Stomach (tissue), 9 donors: Measurements from ENCODE around the gene RERE. TPM values are rescaled to one million over a fixed set of nuclear protein-coding genes. Genes with fewer than 3 reads are reported as not detected.

Experiments used
- DNase-seq, 2 donors: peaks; one replicate each; pipeline versions ENCODE4 v3.0.0 to v3.0.0-alpha.2; 2013 to 2019
- H3K27ac ChIP-seq, 5 donors: fragments of 200-600 bp in 4 of 5; sonication (generic) in 4 of 5; one replicate each; pipeline ENCODE4 v1.5.1; 2013 to 2019; ENCODE audit warnings: mild to moderate bottlenecking in 1 of 5, moderate library complexity in 1 of 5
- H3K27me3 ChIP-seq, 3 donors: fragments of 200-600 bp; sonication (generic); one replicate each; pipeline ENCODE4 v1.5.1; 2017 to 2019; ENCODE audit warnings: mixed run types in 1 of 3
- H3K36me3 ChIP-seq, 4 donors: fragments of 200-600 bp; sonication (generic); 1 replicate in 3 of 4; 2 replicates in 1 of 4; pipeline ENCODE4 v1.5.1; 2016 to 2019
- H3K4me1 ChIP-seq, 4 donors: fragments of 200-600 bp; sonication (generic); one replicate each; pipeline ENCODE4 v1.5.1; 2016 to 2019
- H3K4me3 ChIP-seq, 4 donors: fragments of 200-600 bp; sonication (generic) in 3 of 4; one replicate each; pipeline ENCODE4 v1.5.1; 2016 to 2019; ENCODE audit warnings: mild to moderate bottlenecking in 1 of 4
- H3K9me3 ChIP-seq, 4 donors: fragments of 200-600 bp; sonication (generic); one replicate each; pipeline ENCODE4 v1.5.1; 2016 to 2019
- EP300 ChIP-seq: sonication (generic); formaldehyde crosslinking; IDR thresholded peaks from one replicate; pipeline ENCODE4 v1.6.1; 2017; ENCODE audit warnings: antibody characterized with exemption
- POLR2A ChIP-seq, 4 donors: fragments of 450-650 bp; IDR thresholded peaks; one replicate each; pipeline ENCODE4 v1.6.1; 2016; ENCODE audit warnings: antibody characterized with exemption in 4 of 4, control low read depth in 2 of 4, mild to moderate bottlenecking in 1 of 4, moderate library complexity in 1 of 4
- POLR2AphosphoS5 ChIP-seq, 3 donors: sonication (generic); formaldehyde crosslinking; IDR thresholded peaks; one replicate each; pipeline ENCODE4 v1.6.1; 2016; ENCODE audit warnings: antibody characterized with exemption in 3 of 3
- WGBS, 5 donors: extraction: QIAGEN DNeasy Blood & Tissue Kit in 3 of 5; methylation state at CpG; one replicate each; pipeline versions ENCODE4 v1.1.5 to v1.1.7; 2013 to 2018; 5-methylcytosine and 5-hydroxymethylcytosine counted together
- intact Hi-C: fragments of 100-400 bp; cut with DNase I; formaldehyde crosslinking; loops from one replicate; pipeline ENCODE4 v1.15.1; 2023; ENCODE audit warnings: low total_unique reads
- polyA plus RNA-seq, 3 donors: library from polyadenylated mRNA; stranded (reverse); fragments of 200-250 nt; gene quantifications; one replicate each; pipeline ENCODE4 v1.2.3, GENCODE V29; 2013
- total RNA-seq, 5 donors: library from RNA; depleted of rRNA; stranded (reverse); fragments of >200 nt; gene quantifications; one replicate each; pipeline versions ENCODE4 v1.1.0 to v1.2.3, GENCODE V29; 2014 to 2016
- TF ChIP-seq, protein P1 (sequence below), 7 experiments: fragments of 450-650 bp in 4 of 7; fragments of 200-600 bp in 3 of 7; sonication (generic) in 3 of 7; IDR thresholded peaks; one replicate each; pipeline ENCODE4 v1.5.1; 2016 to 2019; ENCODE audit warnings: antibody characterized with exemption in 7 of 7, control low read depth in 2 of 7, mild to moderate bottlenecking in 1 of 7
- donor health status: healthy with polysubstance abuse.
- donor health status: Bipolar disorder and iron deficiency.
- donor health status: healthy.

The RERE gene
- total and polyA plus RNA-seq, 8 donors = 15.6 to 198 (median 79.3) TPM

- H3K4me3 ChIP-seq = no peak overlapping the region
- TF ChIP-seq, protein P1, sequence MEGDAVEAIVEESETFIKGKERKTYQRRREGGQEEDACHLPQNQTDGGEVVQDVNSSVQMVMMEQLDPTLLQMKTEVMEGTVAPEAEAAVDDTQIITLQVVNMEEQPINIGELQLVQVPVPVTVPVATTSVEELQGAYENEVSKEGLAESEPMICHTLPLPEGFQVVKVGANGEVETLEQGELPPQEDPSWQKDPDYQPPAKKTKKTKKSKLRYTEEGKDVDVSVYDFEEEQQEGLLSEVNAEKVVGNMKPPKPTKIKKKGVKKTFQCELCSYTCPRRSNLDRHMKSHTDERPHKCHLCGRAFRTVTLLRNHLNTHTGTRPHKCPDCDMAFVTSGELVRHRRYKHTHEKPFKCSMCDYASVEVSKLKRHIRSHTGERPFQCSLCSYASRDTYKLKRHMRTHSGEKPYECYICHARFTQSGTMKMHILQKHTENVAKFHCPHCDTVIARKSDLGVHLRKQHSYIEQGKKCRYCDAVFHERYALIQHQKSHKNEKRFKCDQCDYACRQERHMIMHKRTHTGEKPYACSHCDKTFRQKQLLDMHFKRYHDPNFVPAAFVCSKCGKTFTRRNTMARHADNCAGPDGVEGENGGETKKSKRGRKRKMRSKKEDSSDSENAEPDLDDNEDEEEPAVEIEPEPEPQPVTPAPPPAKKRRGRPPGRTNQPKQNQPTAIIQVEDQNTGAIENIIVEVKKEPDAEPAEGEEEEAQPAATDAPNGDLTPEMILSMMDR (IDR thresholded peaks at IDR 0.05) = no peak
- TF ChIP-seq EP300 = no peak
- no peak for TF ChIP-seq POLR2AphosphoS5 (IDR thresholded peaks at IDR 0.05)
- no peak for TF ChIP-seq POLR2A (IDR thresholded peaks at IDR 0.05)
- no peaks in the 10 kb centered on the region for H3K27me3 ChIP-seq
- DNase-seq = no peak
- peaks cover 0 to 17% (median 5%) of the 10 kb centered on the region in 4 donors for H3K4me1 ChIP-seq
- no peak overlapping the region for H3K27ac ChIP-seq
- H3K36me3 ChIP-seq = peaks cover 0 to 5% (median 0%) of the 10 kb centered on the region in 4 donors
- peaks cover 0 to 4% (median 0%) of the 10 kb centered on the region in 4 donors for H3K9me3 ChIP-seq
- WGBS, 5 donors = 90 to 97% (median 97%) methylated on average over 4 of the region's 4 CpGs
- intact Hi-C loops = no loop called here
Observed at GRCh38 chr1:8739377-8739776, 78.1 kb downstream of the RERE start.

- TF ChIP-seq POLR2AphosphoS5 (IDR thresholded peaks at IDR 0.05) = no peak
- TF ChIP-seq, protein P1 (IDR thresholded peaks at IDR 0.05) = no peak
- TF ChIP-seq EP300 = no peak
- no peak overlapping the region for H3K4me3 ChIP-seq
- peaks cover 0 to 5% (median 0%) of the 10 kb centered on the region in 4 donors for H3K36me3 ChIP-seq
- DNase-seq = no peak
- peaks cover 0 to 10% (median 1%) of the 10 kb centered on the region in 4 donors for H3K4me1 ChIP-seq
- no peak overlapping the region for H3K27ac ChIP-seq
- intact Hi-C loops = no loop called here
- no peaks in the 10 kb centered on the region for H3K27me3 ChIP-seq
- peaks cover 0 to 7% (median under 1%) of the 10 kb centered on the region in 4 donors for H3K9me3 ChIP-seq
Observed at GRCh38 chr1:8736927-8737326, 80.5 kb downstream of the RERE start.

GRCh38 chr1:8733484-8733883 lies 84.0 kb downstream of the RERE start:
- 41 to 82% (median 66%) methylated on average over 2 of the region's 2 CpGs for WGBS, 5 donors
- TF ChIP-seq POLR2AphosphoS5 (IDR thresholded peaks at IDR 0.05) = no peak
- Histone ChIP-seq H3K27ac (no peak overlapping the region), H3K9me3 (peaks cover 0 to 14% (median 6%) of the 10 kb centered on the region in 4 donors), H3K36me3 (no peaks in the 10 kb centered on the region), H3K4me3 (no peak overlapping the region), H3K27me3 (no peaks in the 10 kb centered on the region), H3K4me1 (peaks cover 0 to 15% (median 1%) of the 10 kb centered on the region in 4 donors)
- DNase-seq = peak; percentile 46 to 58
- intact Hi-C loops = no loop called here

GRCh38 chr1:8731162-8731561 lies 86.3 kb downstream of the RERE start:
- intact Hi-C loops = no loop called here
- Histone ChIP-seq H3K27me3 (no peaks in the 10 kb centered on the region), H3K9me3 (peaks cover 0 to 14% (median 6%) of the 10 kb centered on the region in 4 donors), H3K4me3 (no peak overlapping the region), H3K27ac (no peak overlapping the region), H3K4me1 (peaks cover 0 to 25% (median 13%) of the 10 kb centered on the region in 4 donors), H3K36me3 (no peaks in the 10 kb centered on the region)
- DNase-seq = no peak
- WGBS, 5 donors = 91 to 97% (median 93%) methylated on average over 4 of the region's 4 CpGs
- TF ChIP-seq EP300 = no peak
- TF ChIP-seq POLR2A (IDR thresholded peaks at IDR 0.05) = no peak
- no peak for TF ChIP-seq POLR2AphosphoS5 (IDR thresholded peaks at IDR 0.05)
- TF ChIP-seq, protein P1 (IDR thresholded peaks at IDR 0.05) = no peak

DNA sequence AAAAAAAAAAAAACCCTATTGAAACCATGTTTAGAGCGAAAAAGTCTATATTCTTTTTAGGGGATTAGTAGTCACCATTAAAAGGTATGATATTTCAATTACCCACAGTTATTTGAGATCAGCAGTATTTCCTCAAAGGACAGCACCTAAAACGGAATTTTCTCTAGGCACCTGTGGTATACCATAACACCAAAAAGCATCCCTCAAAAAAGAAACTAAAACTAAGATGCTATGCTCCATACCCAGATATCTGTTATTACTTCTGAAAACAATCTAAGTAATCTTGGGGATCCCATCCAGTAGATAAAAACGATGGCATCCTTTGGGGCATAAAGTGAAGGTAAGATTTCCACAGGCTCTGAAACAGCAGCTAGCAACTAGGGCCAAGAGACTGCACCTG lies 89.0 kb downstream of the RERE start:
- TF ChIP-seq POLR2AphosphoS5 (IDR thresholded peaks at IDR 0.05) (no peak), EP300 (no peak), POLR2A (IDR thresholded peaks at IDR 0.05) (no peak)
- TF ChIP-seq, protein P1 (IDR thresholded peaks at IDR 0.05) = no peak
- intact Hi-C loops = no loop called here

More for the DNA sequence above, 89.0 kb downstream of the RERE start:
- no peak for DNase-seq
- no peaks in the 10 kb centered on the region for H3K36me3 ChIP-seq
- H3K27me3 ChIP-seq = no peaks in the 10 kb centered on the region
- H3K9me3 ChIP-seq = peaks cover 0 to 14% (median 6%) of the 10 kb centered on the region in 4 donors
- 71 to 79% (median 75%) methylated on average over 3 of the region's 3 CpGs for WGBS, 5 donors
- no peak overlapping the region for H3K27ac ChIP-seq
- no peak overlapping the region for H3K4me3 ChIP-seq
- peaks cover 0 to 39% (median 19%) of the 10 kb centered on the region in 4 donors for H3K4me1 ChIP-seq
